ENCODE results near the gene GOLGA1.
"Not testable (repeated sequence)": the region's sequence is repeated elsewhere in the genome, so short reads cannot be mapped to it uniquely, and the experiment has no call there.

The GOLGA1 gene

GRCh38 chr9:124932333-124932732 lies 8.6 kb downstream of the GOLGA1 start:
- Histone ChIP-seq H3K36me3 (ENCODE audit: insufficient read depth, low read depth, low read length) (peaks cover 21% of the 10 kb centered on the region), H3K9ac (ENCODE audit: low read depth, low read length) (no peak overlapping the region), H3K9me3 (ENCODE audit: insufficient read depth, low read depth, low read length) (no peaks in the 10 kb centered on the region), H3K4me3 (ENCODE audit: low read length) (no peak overlapping the region), H3K4me1 (ENCODE audit: insufficient read depth, low read length) (no peaks in the 10 kb centered on the region), H3K27ac (ENCODE audit: low read length) (no peak overlapping the region), H3K27me3 (ENCODE audit: insufficient read depth, low read length) (no peaks in the 10 kb centered on the region)

- no peaks in the 10 kb centered on the region for H3K27me3 ChIP-seq (ENCODE audit: insufficient read depth, low read length)
- no peaks in the 10 kb centered on the region for H3K9me3 ChIP-seq (ENCODE audit: insufficient read depth, low read depth, low read length)
- peaks cover 21% of the 10 kb centered on the region for H3K36me3 ChIP-seq (ENCODE audit: insufficient read depth, low read depth, low read length)
- H3K4me1 ChIP-seq (ENCODE audit: insufficient read depth, low read length) = no peaks in the 10 kb centered on the region
- no peak overlapping the region for H3K27ac ChIP-seq (ENCODE audit: low read length)
- no peak overlapping the region for H3K9ac ChIP-seq (ENCODE audit: low read depth, low read length)
- no peak overlapping the region for H3K4me3 ChIP-seq (ENCODE audit: low read length)
These were observed 11.4 kb downstream of the GOLGA1 start for GRCh38 chr9:124929464-124929863.

- Histone ChIP-seq H3K9me3 (ENCODE audit: insufficient read depth, low read depth, low read length) (no peaks in the 10 kb centered on the region), H3K9ac (ENCODE audit: low read depth, low read length) (no peak overlapping the region)
These were observed 12.8 kb downstream of the GOLGA1 start for GRCh38 chr9:124928116-124928515.

GRCh38 chr9:124920394-124920793 lies 20.5 kb downstream of the GOLGA1 start:
- H3K4me1 ChIP-seq (ENCODE audit: insufficient read depth, low read length); H3K9me3 ChIP-seq (ENCODE audit: insufficient read depth, low read depth, low read length); H3K27me3 ChIP-seq (ENCODE audit: insufficient read depth, low read length); H3K36me3 ChIP-seq (ENCODE audit: insufficient read depth, low read depth, low read length); H3K27ac ChIP-seq (ENCODE audit: low read length); H3K9ac ChIP-seq (ENCODE audit: low read depth, low read length); H3K4me3 ChIP-seq (ENCODE audit: low read length): not testable (repeated sequence)

More at GRCh38 chr9:124928116-124928515, 12.8 kb downstream of the GOLGA1 start:
- H3K4me3 ChIP-seq (ENCODE audit: low read length) = no peak overlapping the region
- no peaks in the 10 kb centered on the region for H3K27me3 ChIP-seq (ENCODE audit: insufficient read depth, low read length)
- H3K4me1 ChIP-seq (ENCODE audit: insufficient read depth, low read length) = no peaks in the 10 kb centered on the region
- peaks cover 21% of the 10 kb centered on the region; the same call in 1 of the 2 replicates for H3K36me3 ChIP-seq (ENCODE audit: insufficient read depth, low read depth, low read length)
- no peak overlapping the region for H3K27ac ChIP-seq (ENCODE audit: low read length)

GRCh38 chr9:124914753-124915405 lies 26.0 kb downstream of the GOLGA1 start:
- Histone ChIP-seq H3K27me3 (ENCODE audit: insufficient read depth, low read length) (no peaks in the 10 kb centered on the region), H3K9me3 (ENCODE audit: insufficient read depth, low read depth, low read length) (no peaks in the 10 kb centered on the region), H3K36me3 (ENCODE audit: insufficient read depth, low read depth, low read length) (peaks cover 10% of the 10 kb centered on the region; the same call in 1 of the 2 replicates), H3K9ac (ENCODE audit: low read depth, low read length) (no peak overlapping the region), H3K27ac (ENCODE audit: low read length) (no peak overlapping the region), H3K4me1 (ENCODE audit: insufficient read depth, low read length) (no peaks in the 10 kb centered on the region), H3K4me3 (ENCODE audit: low read length) (no peak overlapping the region)

- Histone ChIP-seq H3K9me3 (ENCODE audit: insufficient read depth, low read depth, low read length) (no peaks in the 10 kb centered on the region), H3K36me3 (ENCODE audit: insufficient read depth, low read depth, low read length) (peaks cover 10% of the 10 kb centered on the region; the same call in 1 of the 2 replicates), H3K9ac (ENCODE audit: low read depth, low read length) (no peak overlapping the region), H3K4me3 (ENCODE audit: low read length) (no peak overlapping the region), H3K27ac (ENCODE audit: low read length) (no peak overlapping the region), H3K27me3 (ENCODE audit: insufficient read depth, low read length) (no peaks in the 10 kb centered on the region), H3K4me1 (ENCODE audit: insufficient read depth, low read length) (no peaks in the 10 kb centered on the region)
These were observed 27.5 kb downstream of the GOLGA1 start for GRCh38 chr9:124913378-124913777.

GRCh38 chr9:124911766-124912165 lies 29.1 kb downstream of the GOLGA1 start:
- H3K4me1 ChIP-seq (ENCODE audit: insufficient read depth, low read length) = no peaks in the 10 kb centered on the region
- no peak overlapping the region for H3K9ac ChIP-seq (ENCODE audit: low read depth, low read length)
- no peak overlapping the region for H3K27ac ChIP-seq (ENCODE audit: low read length)
- peaks cover 10% of the 10 kb centered on the region; the same call in 1 of the 2 replicates for H3K36me3 ChIP-seq (ENCODE audit: insufficient read depth, low read depth, low read length)
- no peaks in the 10 kb centered on the region for H3K27me3 ChIP-seq (ENCODE audit: insufficient read depth, low read length)
- H3K9me3 ChIP-seq (ENCODE audit: insufficient read depth, low read depth, low read length) = no peaks in the 10 kb centered on the region
- no peak overlapping the region for H3K4me3 ChIP-seq (ENCODE audit: low read length)

GRCh38 chr9:124908098-124908497 lies 32.8 kb downstream of the GOLGA1 start:
- no peak overlapping the region for H3K4me3 ChIP-seq (ENCODE audit: low read length)
- H3K27me3 ChIP-seq (ENCODE audit: insufficient read depth, low read length) = no peaks in the 10 kb centered on the region

GRCh38 chr9:124906966-124907365 lies 33.9 kb downstream of the GOLGA1 start:
- Histone ChIP-seq H3K9ac (ENCODE audit: low read depth, low read length) (no peak overlapping the region), H3K4me3 (ENCODE audit: low read length) (no peak overlapping the region), H3K27ac (ENCODE audit: low read length) (no peak overlapping the region), H3K9me3 (ENCODE audit: insufficient read depth, low read depth, low read length) (no peaks in the 10 kb centered on the region), H3K36me3 (ENCODE audit: insufficient read depth, low read depth, low read length) (peaks cover 8% of the 10 kb centered on the region; the same call in 1 of the 2 replicates), H3K27me3 (ENCODE audit: insufficient read depth, low read length) (no peaks in the 10 kb centered on the region), H3K4me1 (ENCODE audit: insufficient read depth, low read length) (no peaks in the 10 kb centered on the region)

More at GRCh38 chr9:124908098-124908497, 32.8 kb downstream of the GOLGA1 start:
- no peaks in the 10 kb centered on the region for H3K4me1 ChIP-seq (ENCODE audit: insufficient read depth, low read length)
- H3K36me3 ChIP-seq (ENCODE audit: insufficient read depth, low read depth, low read length) = peaks cover 10% of the 10 kb centered on the region; the same call in 1 of the 2 replicates
- H3K9me3 ChIP-seq (ENCODE audit: insufficient read depth, low read depth, low read length) = no peaks in the 10 kb centered on the region
- H3K9ac ChIP-seq (ENCODE audit: low read depth, low read length) = no peak overlapping the region
- H3K27ac ChIP-seq (ENCODE audit: low read length) = no peak overlapping the region

- Histone ChIP-seq H3K27me3 (ENCODE audit: insufficient read depth, low read length) (no peaks in the 10 kb centered on the region), H3K4me3 (ENCODE audit: low read length) (no peak overlapping the region), H3K36me3 (ENCODE audit: insufficient read depth, low read depth, low read length) (peaks cover 12% of the 10 kb centered on the region), H3K27ac (ENCODE audit: low read length) (no peak overlapping the region), H3K9ac (ENCODE audit: low read depth, low read length) (no peak overlapping the region), H3K4me1 (ENCODE audit: insufficient read depth, low read length) (no peaks in the 10 kb centered on the region), H3K9me3 (ENCODE audit: insufficient read depth, low read depth, low read length) (no peaks in the 10 kb centered on the region)
These were observed 41.0 kb downstream of the GOLGA1 start for GRCh38 chr9:124899845-124900244.

GRCh38 chr9:124897570-124898460 lies 43.1 kb downstream of the GOLGA1 start:
- Histone ChIP-seq H3K36me3 (ENCODE audit: insufficient read depth, low read depth, low read length) (peaks cover 12% of the 10 kb centered on the region), H3K9ac (ENCODE audit: low read depth, low read length) (no peak overlapping the region), H3K4me3 (ENCODE audit: low read length) (no peak overlapping the region), H3K4me1 (ENCODE audit: insufficient read depth, low read length) (no peaks in the 10 kb centered on the region; the same call in 1 of the 2 replicates), H3K9me3 (ENCODE audit: insufficient read depth, low read depth, low read length) (no peaks in the 10 kb centered on the region), H3K27ac (ENCODE audit: low read length) (no peak overlapping the region), H3K27me3 (ENCODE audit: insufficient read depth, low read length) (no peaks in the 10 kb centered on the region)
